ENCODE measurements around the gene TOM1. TPM values are rescaled to one million over a fixed set of nuclear protein-coding genes. Genes with fewer than 3 reads are reported as not detected.

TOM1 gene
- total RNA-seq, 2 experiments from 2014 or later, result 22.7 to 30.6 TPM

GRCh38 chr22:35301372-35301874, 1.7 kb downstream of the TOM1 start:
- intact Hi-C loops (cut with micrococcal nuclease; ENCODE audit: unreplicated experiment), result no loop called here
- ChIA-PET CTCF (ENCODE audit: unreplicated experiment) (no interaction called here), POLR2A (no interaction called here)
- Histone ChIP-seq H3K9me3 (ENCODE audit: low read length) (no peaks in the 10 kb centered on the region), H2AFZ (ENCODE audit: low read length) (no peak overlapping the region), H3K4me3 (ENCODE audit: low read depth, low read length, poor library complexity, severe bottlenecking) (no peak overlapping the region), H4K20me1 (ENCODE audit: insufficient read depth, low read length) (no peaks in the 10 kb centered on the region), H3K4me2 (ENCODE audit: low read length) (no peak overlapping the region), H3K27ac (ENCODE audit: low read depth, low read length, poor library complexity, severe bottlenecking) (no peak overlapping the region), H3K36me3 (ENCODE audit: insufficient read depth, low read length) (peaks cover 14% of the 10 kb centered on the region), H3K4me1 (ENCODE audit: insufficient read depth, low read length, poor library complexity, severe bottlenecking) (peaks cover 17% of the 10 kb centered on the region), H3K79me2 (ENCODE audit: insufficient read depth, low read depth, low read length) (no peaks in the 10 kb centered on the region), H3K9me2 (ENCODE audit: insufficient read depth, low read length) (no peaks in the 10 kb centered on the region)
- no peak for DNase-seq (ENCODE audit: low spot score)
- no TSS peak for BruUV-seq (replicated peaks)
- TF ChIP-seq EZH2phosphoT487 (IDR thresholded peaks at IDR 0.05; ENCODE audit: borderline replicate concordance, low read depth, low read length) (no peak), CTCF (conservative IDR thresholded peaks at IDR 0.05; ENCODE audit: low read length) (no peak)

- ChIA-PET POLR2A (no interaction called here), CTCF (ENCODE audit: unreplicated experiment) (no interaction called here)
- Histone ChIP-seq H3K9me3 (ENCODE audit: low read length) (no peaks in the 10 kb centered on the region), H3K4me1 (ENCODE audit: insufficient read depth, low read length, poor library complexity, severe bottlenecking) (peaks cover 30% of the 10 kb centered on the region), H3K9me2 (ENCODE audit: insufficient read depth, low read length) (no peaks in the 10 kb centered on the region), H2AFZ (ENCODE audit: low read length) (no peak overlapping the region), H3K27ac (ENCODE audit: low read depth, low read length, poor library complexity, severe bottlenecking) (no peak overlapping the region), H3K4me3 (ENCODE audit: low read depth, low read length, poor library complexity, severe bottlenecking) (no peak overlapping the region), H3K4me2 (ENCODE audit: low read length) (no peak overlapping the region), H4K20me1 (ENCODE audit: insufficient read depth, low read length) (no peaks in the 10 kb centered on the region), H3K79me2 (ENCODE audit: insufficient read depth, low read depth, low read length) (no peaks in the 10 kb centered on the region), H3K36me3 (ENCODE audit: insufficient read depth, low read length) (peaks cover 2% of the 10 kb centered on the region; the same call in 1 of the 2 replicates)
- intact Hi-C loops (cut with micrococcal nuclease; ENCODE audit: unreplicated experiment), result no loop called here
- no TSS peak for BruUV-seq (replicated peaks)
- TF ChIP-seq CTCF (conservative IDR thresholded peaks at IDR 0.05; ENCODE audit: low read length), result no peak
- TF ChIP-seq EZH2phosphoT487 (IDR thresholded peaks at IDR 0.05; ENCODE audit: borderline replicate concordance, low read depth, low read length), result no peak
- DNase-seq (ENCODE audit: low spot score), result no peak
Observed at GRCh38 chr22:35303029-35303624, 3.4 kb downstream of the TOM1 start.

DNA sequence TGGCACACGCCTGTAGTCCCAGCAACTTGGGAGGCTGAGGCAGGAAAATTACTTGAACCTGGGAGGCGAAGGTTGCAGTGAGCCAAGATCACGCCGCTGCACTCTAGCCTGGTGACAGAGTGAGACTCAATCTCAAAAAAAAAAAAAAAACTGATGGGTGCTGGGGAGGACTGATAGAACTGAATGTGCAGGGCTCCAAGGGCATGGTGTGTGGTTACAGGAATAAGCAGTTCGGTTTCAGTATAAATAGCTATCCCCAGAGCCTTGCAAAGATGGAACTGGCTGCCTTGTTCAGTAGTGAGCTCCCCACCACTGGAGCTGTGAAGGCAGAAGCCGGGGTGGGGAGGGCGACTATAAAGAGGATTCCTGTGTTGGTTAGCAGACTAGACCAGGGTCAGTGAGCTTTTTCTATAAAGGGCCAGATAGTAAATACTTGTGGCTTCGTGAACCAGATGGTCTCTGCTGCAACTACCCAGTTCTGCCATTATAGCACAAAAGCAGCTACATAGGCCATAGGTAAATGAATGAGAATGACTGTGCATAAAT, 5.9 kb downstream of the TOM1 start:
- H3K9me2 ChIP-seq (ENCODE audit: insufficient read depth, low read length), result no peaks in the 10 kb centered on the region
- no peaks in the 10 kb centered on the region for H4K20me1 ChIP-seq (ENCODE audit: insufficient read depth, low read length)
- no peak for TF ChIP-seq CTCF (conservative IDR thresholded peaks at IDR 0.05; ENCODE audit: low read length)
- no peak for TF ChIP-seq EZH2phosphoT487 (IDR thresholded peaks at IDR 0.05; ENCODE audit: borderline replicate concordance, low read depth, low read length)
- no peaks in the 10 kb centered on the region for H3K36me3 ChIP-seq (ENCODE audit: insufficient read depth, low read length)
- no peaks in the 10 kb centered on the region for H3K79me2 ChIP-seq (ENCODE audit: insufficient read depth, low read depth, low read length)
- intact Hi-C loops (cut with micrococcal nuclease; ENCODE audit: unreplicated experiment), result loop anchor here (5.0 kb wide), 2 partner anchors 37 to 107 kb away; no protein-coding TSS in a partner anchor
- no peaks in the 10 kb centered on the region for H3K9me3 ChIP-seq (ENCODE audit: low read length)
- H3K4me3 ChIP-seq (ENCODE audit: low read depth, low read length, poor library complexity, severe bottlenecking), result no peak overlapping the region
- ChIA-PET CTCF (ENCODE audit: unreplicated experiment) (no interaction called here), POLR2A (interaction anchor here (0.8 to 1.6 kb wide), 3 partner anchors 16 to 47 kb away, joined by 3 to 7 read pairs (median 4); no protein-coding TSS in a partner anchor)
- BruUV-seq (replicated peaks), result no TSS peak
- peak overlapping the region; percentile 79 for H3K4me2 ChIP-seq (ENCODE audit: low read length)
- peaks cover 45% of the 10 kb centered on the region for H3K4me1 ChIP-seq (ENCODE audit: insufficient read depth, low read length, poor library complexity, severe bottlenecking)
- no peak overlapping the region for H2AFZ ChIP-seq (ENCODE audit: low read length)
- no peak overlapping the region for H3K27ac ChIP-seq (ENCODE audit: low read depth, low read length, poor library complexity, severe bottlenecking)
- no peak for DNase-seq (ENCODE audit: low spot score)

All from OCI-LY7 (cell line).